Activated T-cell treated with anti-CD3 and anti-CD28 coated beads for 24 hours (primary cell): ENCODE measurements around the gene ERBB2.

Experiments used
- DNase-seq: peaks from one replicate; pipeline ENCODE4 v3.0.0-alpha.2; 2020; ENCODE audit warnings: low read depth

The ERBB2 gene

GRCh38 chr17:39665642-39666224 lies 34.1 kb upstream of the ERBB2 start:
- no peak for DNase-seq

GRCh38 chr17:39666231-39666600 lies 33.6 kb upstream of the ERBB2 start:
- no peak for DNase-seq

GRCh38 chr17:39666601-39667261 lies 33.1 kb upstream of the ERBB2 start:
- no peak for DNase-seq

- no peak for DNase-seq
Measured at GRCh38 chr17:39667262-39667944, 32.5 kb upstream of the ERBB2 start.

GRCh38 chr17:39667945-39668924 lies 31.6 kb upstream of the ERBB2 start, which contains the start of gene PNMT:
Gene PNMT, plus strand, starts transcription at chr17:39668453. Its CDS starts 23 bp downstream, at chr17:39668476.
- peak; percentile 60 for DNase-seq

GRCh38 chr17:39669897-39670735 lies 29.7 kb upstream of the ERBB2 start:
- DNase-seq: no peak

GRCh38 chr17:39670746-39671145 lies 29.1 kb upstream of the ERBB2 start:
- DNase-seq: no peak

GRCh38 chr17:39671651-39672521 lies 28.0 kb upstream of the ERBB2 start:
- no peak for DNase-seq

- DNase-seq: no peak
Measured at GRCh38 chr17:39672522-39673334, 27.1 kb upstream of the ERBB2 start.

- DNase-seq: no peak
Measured at GRCh38 chr17:39673335-39674081, 26.4 kb upstream of the ERBB2 start.

- no peak for DNase-seq
Measured at GRCh38 chr17:39674179-39674578, 25.7 kb upstream of the ERBB2 start.

- DNase-seq: no peak
Measured at GRCh38 chr17:39674702-39675389, 25.0 kb upstream of the ERBB2 start.

- DNase-seq: no peak
Measured at GRCh38 chr17:39675390-39676082, 24.3 kb upstream of the ERBB2 start.

- no peak for DNase-seq
Measured at GRCh38 chr17:39676198-39676819, 23.6 kb upstream of the ERBB2 start.

GRCh38 chr17:39677072-39677471 lies 22.8 kb upstream of the ERBB2 start:
- no peak for DNase-seq

GRCh38 chr17:39677542-39678339 lies 22.1 kb upstream of the ERBB2 start:
- DNase-seq: no peak
